ENCODE results near the gene UBA3. TPM values are rescaled to one million over a fixed set of nuclear protein-coding genes. Genes with fewer than 3 reads are reported as not detected.

The UBA3 gene
- total RNA-seq, 2 donors from 2014 or later: 45.5 to 50.6 TPM

DNA sequence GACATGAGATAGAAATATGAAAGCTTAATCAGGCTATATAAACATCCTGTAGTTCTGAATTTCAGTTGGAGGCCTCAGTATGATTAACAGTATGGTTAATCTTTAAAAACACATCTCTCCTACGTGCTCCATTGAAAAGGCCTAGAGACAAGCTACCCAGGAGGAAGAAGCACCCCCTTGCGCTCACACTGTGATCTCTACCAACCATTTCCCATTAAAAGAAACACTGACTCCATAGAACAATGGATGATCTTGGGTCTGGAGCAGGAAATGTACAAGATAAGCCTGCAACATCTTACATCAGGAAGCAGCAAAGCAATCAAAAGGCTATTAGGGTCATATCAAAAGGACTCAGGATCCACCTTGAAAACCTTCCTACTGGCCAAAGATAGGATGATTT is 63.3 kb downstream of the UBA3 start:
- Histone ChIP-seq H3K4me1 (replicated peaks) (no peaks in the 10 kb centered on the region), H3K4me3 (no peak overlapping the region), H3K27ac (no peak overlapping the region), H3K9me3 (no peaks in the 10 kb centered on the region), H3K36me3 (no peaks in the 10 kb centered on the region), H3K27me3 (replicated peaks; ENCODE audit: insufficient read depth) (no peaks in the 10 kb centered on the region)
- intact Hi-C loops (cut with DNase I): no loop called here
- no peak for DNase-seq (ENCODE audit: low spot score)
- 84% methylated on average over 2 of the region's 2 CpGs for WGBS
- TF ChIP-seq, protein P1, sequence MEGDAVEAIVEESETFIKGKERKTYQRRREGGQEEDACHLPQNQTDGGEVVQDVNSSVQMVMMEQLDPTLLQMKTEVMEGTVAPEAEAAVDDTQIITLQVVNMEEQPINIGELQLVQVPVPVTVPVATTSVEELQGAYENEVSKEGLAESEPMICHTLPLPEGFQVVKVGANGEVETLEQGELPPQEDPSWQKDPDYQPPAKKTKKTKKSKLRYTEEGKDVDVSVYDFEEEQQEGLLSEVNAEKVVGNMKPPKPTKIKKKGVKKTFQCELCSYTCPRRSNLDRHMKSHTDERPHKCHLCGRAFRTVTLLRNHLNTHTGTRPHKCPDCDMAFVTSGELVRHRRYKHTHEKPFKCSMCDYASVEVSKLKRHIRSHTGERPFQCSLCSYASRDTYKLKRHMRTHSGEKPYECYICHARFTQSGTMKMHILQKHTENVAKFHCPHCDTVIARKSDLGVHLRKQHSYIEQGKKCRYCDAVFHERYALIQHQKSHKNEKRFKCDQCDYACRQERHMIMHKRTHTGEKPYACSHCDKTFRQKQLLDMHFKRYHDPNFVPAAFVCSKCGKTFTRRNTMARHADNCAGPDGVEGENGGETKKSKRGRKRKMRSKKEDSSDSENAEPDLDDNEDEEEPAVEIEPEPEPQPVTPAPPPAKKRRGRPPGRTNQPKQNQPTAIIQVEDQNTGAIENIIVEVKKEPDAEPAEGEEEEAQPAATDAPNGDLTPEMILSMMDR (IDR thresholded peaks at IDR 0.05): no peak
- TF ChIP-seq POLR2A (IDR thresholded peaks at IDR 0.05) (no peak), POLR2AphosphoS5 (IDR thresholded peaks at IDR 0.05) (no peak)

DNA sequence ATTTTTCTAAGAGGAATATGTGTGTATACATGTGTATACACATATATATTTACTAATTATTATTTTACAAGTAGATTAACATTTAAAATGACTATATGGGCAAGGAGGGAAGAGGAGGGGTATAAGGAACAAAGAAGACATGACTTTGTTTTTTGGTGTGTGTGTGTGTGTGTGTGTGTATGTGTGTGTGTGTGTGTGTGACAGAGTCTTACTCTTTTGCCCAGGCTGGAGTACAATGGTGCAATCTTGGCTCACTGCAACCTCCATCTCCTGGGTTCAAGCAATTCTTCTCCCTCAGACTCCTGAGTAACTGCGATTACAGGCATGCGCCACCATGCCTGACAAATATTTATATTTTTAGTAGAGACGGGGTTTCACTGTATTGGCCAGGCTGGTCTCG is 64.1 kb downstream of the UBA3 start:
- no peak for TF ChIP-seq POLR2AphosphoS5 (IDR thresholded peaks at IDR 0.05)
- no peak for TF ChIP-seq POLR2A (IDR thresholded peaks at IDR 0.05)
- no peaks in the 10 kb centered on the region for H3K27me3 ChIP-seq (replicated peaks; ENCODE audit: insufficient read depth)
- 98% methylated on average over 4 of the region's 4 CpGs for WGBS
- H3K9me3 ChIP-seq: no peaks in the 10 kb centered on the region
- H3K4me1 ChIP-seq (replicated peaks): no peaks in the 10 kb centered on the region
- no peaks in the 10 kb centered on the region for H3K36me3 ChIP-seq
- no peak overlapping the region for H3K4me3 ChIP-seq
- no peak for DNase-seq (ENCODE audit: low spot score)
- H3K27ac ChIP-seq: no peak overlapping the region
- intact Hi-C loops (cut with DNase I): no loop called here

DNA sequence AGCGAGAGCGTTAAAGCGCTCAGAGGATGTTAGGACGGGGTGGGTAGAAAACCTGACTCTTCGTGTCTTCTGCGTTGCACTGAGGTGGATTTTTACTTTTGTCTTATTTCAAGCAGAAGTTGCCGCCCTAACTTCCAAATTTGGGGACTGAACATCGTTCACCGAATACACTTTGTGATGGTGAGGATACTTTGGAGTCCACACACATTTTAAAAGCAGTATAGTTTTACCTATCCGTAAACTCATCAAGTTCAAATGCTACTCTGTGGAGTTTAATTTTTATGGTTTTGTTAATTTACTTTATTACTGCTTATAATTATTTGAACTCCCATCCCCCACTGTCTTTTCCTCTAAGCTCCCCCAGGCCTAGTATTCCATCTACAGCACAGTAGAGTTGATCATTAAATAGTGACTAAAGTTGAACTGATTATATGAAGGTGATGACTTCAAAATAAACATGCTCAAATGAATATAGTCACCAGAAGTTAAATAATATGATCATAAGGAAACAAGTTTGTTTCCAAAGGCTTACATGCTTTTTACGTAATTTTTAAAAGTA is 66.1 kb downstream of the UBA3 start:
- Histone ChIP-seq H3K27me3 (replicated peaks; ENCODE audit: insufficient read depth) (no peaks in the 10 kb centered on the region), H3K27ac (peak overlapping the region; percentile 97 to 100), H3K36me3 (no peaks in the 10 kb centered on the region), H3K9me3 (no peaks in the 10 kb centered on the region), H3K4me1 (replicated peaks) (peaks cover 8% of the 10 kb centered on the region), H3K4me3 (peak overlapping the region; percentile 76 to 94)
- DNase-seq (ENCODE audit: low spot score): no peak
- intact Hi-C loops (cut with DNase I): loop anchor here (5.0 kb wide), 1 partner anchor 38 kb away; the partner anchor contains the start of gene TMF1
- 12% methylated on average over 11 of the region's 11 CpGs for WGBS
- TF ChIP-seq, protein P1 (IDR thresholded peaks at IDR 0.05): no peak
- TF ChIP-seq POLR2AphosphoS5 (IDR thresholded peaks at IDR 0.05) (no peak), POLR2A (IDR thresholded peaks at IDR 0.05) (no peak)

DNA sequence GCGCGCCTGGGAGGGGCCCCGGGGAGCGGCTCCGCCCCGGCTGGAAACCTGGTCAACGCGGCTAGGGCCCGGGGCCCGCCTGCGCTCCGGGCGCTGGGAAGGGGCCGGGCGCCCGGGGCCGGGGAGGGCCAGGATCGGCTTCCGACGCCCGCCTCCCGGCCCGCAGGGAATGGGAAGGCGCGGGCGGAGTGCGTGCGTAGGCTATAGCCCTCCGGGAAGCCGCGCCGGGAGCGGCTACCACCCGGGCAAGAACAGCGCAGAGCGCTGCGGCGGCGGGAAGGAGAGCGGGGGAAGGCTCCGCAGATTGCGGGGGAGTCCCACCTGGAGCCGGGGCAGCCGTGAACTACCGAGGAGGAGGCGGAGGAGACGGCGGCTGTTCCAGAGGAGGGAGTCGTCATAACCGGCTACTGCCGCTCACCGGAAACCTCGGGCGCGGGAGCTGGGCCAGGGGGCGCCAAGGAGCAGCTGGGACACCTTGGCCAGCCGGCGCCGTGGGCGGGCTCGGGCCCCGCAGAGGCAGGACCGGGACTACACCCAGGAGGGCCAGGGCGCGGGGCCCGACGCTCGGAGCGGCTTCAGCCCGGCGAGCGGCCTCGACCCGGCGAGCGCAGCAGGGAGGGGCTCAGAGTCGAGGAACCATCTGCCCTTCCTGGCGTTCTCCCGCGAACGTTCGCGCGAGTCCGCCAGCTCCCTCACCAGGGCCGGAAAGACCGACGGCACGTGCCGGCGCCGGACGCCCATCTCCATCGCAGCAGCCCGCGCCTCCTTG is 66.7 kb downstream of the UBA3 start, which contains the start of gene EOGT:
Gene EOGT, minus strand, starts transcription at position 432 of the 769 bp plus-strand sequence. CDS start 3,838 bp downstream, outside the sequence.
- Histone ChIP-seq H3K27ac (peak within 1 kb of the TSS; percentile 97 to 100), H3K4me3 (peak within 1 kb of the TSS; percentile 76 to 94), H3K27me3 (replicated peaks; ENCODE audit: insufficient read depth) (no peaks in the 10 kb centered on the region), H3K4me1 (replicated peaks) (peaks cover 9% of the 10 kb centered on the region), H3K9me3 (no peaks in the 10 kb centered on the region), H3K36me3 (no peaks in the 10 kb centered on the region)
- TF ChIP-seq, protein P1 (IDR thresholded peaks at IDR 0.05): peak; percentile 51 to 74 (median 62)
- TF ChIP-seq POLR2AphosphoS5 (IDR thresholded peaks at IDR 0.05) (peak; percentile 50), POLR2A (IDR thresholded peaks at IDR 0.05) (peak; percentile 30)
- DNase-seq (ENCODE audit: low spot score): peak; percentile 88
- under 1% methylated on average over 77 of the region's 96 CpGs for WGBS
- intact Hi-C loops (cut with DNase I): loop anchor here (5.0 kb wide), 1 partner anchor 39 kb away; the partner anchor contains the start of gene TMF1

DNA sequence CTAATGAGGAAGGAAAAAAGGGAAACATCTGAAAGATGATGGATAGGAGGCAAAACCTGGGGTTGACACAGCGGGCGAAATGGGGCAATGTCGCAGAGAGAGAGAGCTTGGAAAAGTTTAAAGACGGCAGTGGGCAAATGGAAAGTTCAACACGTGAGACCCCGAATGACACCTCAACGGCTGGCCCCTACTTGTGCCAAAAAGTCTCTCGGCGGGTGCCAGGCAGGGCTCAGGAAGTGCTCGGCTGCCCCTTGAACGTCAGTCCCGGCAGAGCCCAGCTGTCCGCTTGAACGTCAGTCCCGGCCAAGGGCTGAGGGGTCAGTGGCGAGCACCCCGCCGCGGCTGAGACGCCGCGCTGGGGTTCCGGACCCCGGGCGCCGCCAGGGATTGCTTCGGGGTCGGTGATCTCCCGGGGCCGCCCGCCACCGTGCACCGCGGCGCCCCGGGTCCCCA is 67.3 kb downstream of the UBA3 start:
- DNase-seq (ENCODE audit: low spot score): peak; percentile 20
- H3K4me1 ChIP-seq (replicated peaks): peaks cover 9% of the 10 kb centered on the region
- intact Hi-C loops (cut with DNase I): loop anchor here (5.0 kb wide), 1 partner anchor 39 kb away; the partner anchor contains the start of gene TMF1
- peak overlapping the region; percentile 76 to 94 for H3K4me3 ChIP-seq
- TF ChIP-seq POLR2A (IDR thresholded peaks at IDR 0.05) (no peak), POLR2AphosphoS5 (IDR thresholded peaks at IDR 0.05) (no peak)
- TF ChIP-seq, protein P1 (IDR thresholded peaks at IDR 0.05): no peak
- H3K36me3 ChIP-seq: no peaks in the 10 kb centered on the region
- H3K27me3 ChIP-seq (replicated peaks; ENCODE audit: insufficient read depth): no peaks in the 10 kb centered on the region
- WGBS: 5% methylated on average over 17 of the region's 36 CpGs
- peak overlapping the region; percentile 97 to 100 for H3K27ac ChIP-seq
- H3K9me3 ChIP-seq: no peaks in the 10 kb centered on the region
